DND-41 (cell line): Measurements from ENCODE around the gene DYRK1A.

Experiments used
- ATAC-seq: fragments of 200-7000 bp; cut with Tn5 transposase; 3 replicates; pipeline ENCODE4 v1.9.1; 2021; ENCODE audit warnings: low read depth; ENCODE audit not compliant: insufficient read depth
- DNase-seq: peaks from one replicate; pipeline ENCODE4 v3.0.0-alpha.2; 2020
- H2AFZ ChIP-seq: 2 replicates; pipeline ENCODE4 v1.6.0; 2012; ENCODE audit warnings: low read depth, low read length
- H3K27ac ChIP-seq: 2 replicates; pipeline ENCODE4 v1.5.1; 2012; ENCODE audit warnings: low read length, inconsistent platforms
- H3K27me3 ChIP-seq: fragments of 200-600 bp; sonication (generic); 2 replicates; pipeline ENCODE4 v1.6.0; 2012; ENCODE audit warnings: low read length, mild to moderate bottlenecking, inconsistent platforms; ENCODE audit not compliant: insufficient read depth, poor library complexity
- H3K36me3 ChIP-seq: 2 replicates; pipeline ENCODE4 v1.5.1; 2012; ENCODE audit warnings: low read length, inconsistent platforms; ENCODE audit not compliant: insufficient read depth
- H3K4me1 ChIP-seq: 2 replicates; pipeline ENCODE4 v1.5.1; 2012; ENCODE audit warnings: mild to moderate bottlenecking, low read length; ENCODE audit not compliant: insufficient read depth
- H3K4me2 ChIP-seq: 2 replicates; pipeline ENCODE4 v1.6.0; 2012; ENCODE audit warnings: mild to moderate bottlenecking, moderate library complexity, low read length, inconsistent platforms; ENCODE audit not compliant: insufficient read depth
- H3K4me3 ChIP-seq, 2 experiments: fragments of 200-600 bp in 1 of 2; shearing (Covaris generic) in 1 of 2; 2 replicates each; pipeline ENCODE4 v1.5.1; 2012 to 2016; ENCODE audit warnings: inconsistent platforms in 2 of 2, low read length in 2 of 2, mild to moderate bottlenecking in 2 of 2, low read depth in 1 of 2, moderate library complexity in 1 of 2
- H3K79me2 ChIP-seq: 2 replicates; pipeline ENCODE4 v1.6.0; 2012; ENCODE audit warnings: low read length, inconsistent platforms; ENCODE audit not compliant: insufficient read depth
- H3K9ac ChIP-seq: 2 replicates; pipeline ENCODE4 v1.6.0; 2012; ENCODE audit warnings: low read depth, mild to moderate bottlenecking, inconsistent platforms, low read length, moderate library complexity
- H3K9me3 ChIP-seq: 2 replicates; pipeline ENCODE4 v1.5.1; 2012; ENCODE audit warnings: low read length, moderate library complexity, mild to moderate bottlenecking, inconsistent platforms; ENCODE audit not compliant: insufficient read depth, severe bottlenecking
- H4K20me1 ChIP-seq: 2 replicates; pipeline ENCODE4 v1.6.0; 2012; ENCODE audit warnings: low read length; ENCODE audit not compliant: insufficient read depth
- EZH2 ChIP-seq: IDR thresholded peaks from 3 replicates; pipeline ENCODE4 v1.6.1; 2012; ENCODE audit warnings: borderline replicate concordance, low read depth, mild to moderate bottlenecking, moderate library complexity, low read length, inconsistent platforms; ENCODE audit not compliant: severe bottlenecking
- TF ChIP-seq, protein P1 (sequence below): IDR thresholded peaks from 2 replicates; pipeline ENCODE4 v1.5.1; 2012; ENCODE audit warnings: borderline replicate concordance, low read length, moderate library complexity, mild to moderate bottlenecking; ENCODE audit not compliant: poor library complexity, severe bottlenecking; ENCODE audit errors: extremely low read depth

Gene DYRK1A

DNA sequence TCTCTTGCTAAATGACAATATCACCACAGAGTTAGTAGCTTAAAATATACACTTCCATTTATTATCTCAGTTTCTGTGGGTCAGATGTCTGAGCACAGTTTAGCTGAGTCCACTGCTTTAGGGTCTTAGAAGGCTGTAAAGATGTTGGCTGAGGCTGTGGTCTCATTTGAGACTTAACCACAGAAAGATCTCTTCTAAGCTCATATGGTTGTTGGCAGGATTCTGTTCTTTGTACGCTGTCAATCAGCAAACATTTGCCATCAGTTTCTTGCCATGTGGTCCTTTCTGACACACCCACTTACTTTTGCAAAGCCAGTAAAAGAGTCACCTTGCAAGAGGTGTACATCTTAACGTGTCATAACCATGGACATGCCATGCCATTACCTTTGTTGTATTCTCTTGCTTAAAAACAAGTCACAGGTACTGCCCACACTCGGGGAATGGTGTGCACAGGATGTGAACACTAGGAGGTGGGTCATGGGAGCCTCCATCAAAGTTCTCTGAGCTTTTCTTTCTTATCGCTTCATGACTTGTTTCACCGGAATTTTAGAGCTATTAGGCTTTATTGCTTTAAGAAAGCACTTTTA lies 18.7 kb downstream of the DYRK1A start:
- TF ChIP-seq, protein P1, sequence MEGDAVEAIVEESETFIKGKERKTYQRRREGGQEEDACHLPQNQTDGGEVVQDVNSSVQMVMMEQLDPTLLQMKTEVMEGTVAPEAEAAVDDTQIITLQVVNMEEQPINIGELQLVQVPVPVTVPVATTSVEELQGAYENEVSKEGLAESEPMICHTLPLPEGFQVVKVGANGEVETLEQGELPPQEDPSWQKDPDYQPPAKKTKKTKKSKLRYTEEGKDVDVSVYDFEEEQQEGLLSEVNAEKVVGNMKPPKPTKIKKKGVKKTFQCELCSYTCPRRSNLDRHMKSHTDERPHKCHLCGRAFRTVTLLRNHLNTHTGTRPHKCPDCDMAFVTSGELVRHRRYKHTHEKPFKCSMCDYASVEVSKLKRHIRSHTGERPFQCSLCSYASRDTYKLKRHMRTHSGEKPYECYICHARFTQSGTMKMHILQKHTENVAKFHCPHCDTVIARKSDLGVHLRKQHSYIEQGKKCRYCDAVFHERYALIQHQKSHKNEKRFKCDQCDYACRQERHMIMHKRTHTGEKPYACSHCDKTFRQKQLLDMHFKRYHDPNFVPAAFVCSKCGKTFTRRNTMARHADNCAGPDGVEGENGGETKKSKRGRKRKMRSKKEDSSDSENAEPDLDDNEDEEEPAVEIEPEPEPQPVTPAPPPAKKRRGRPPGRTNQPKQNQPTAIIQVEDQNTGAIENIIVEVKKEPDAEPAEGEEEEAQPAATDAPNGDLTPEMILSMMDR = no peak
- no peak for TF ChIP-seq EZH2
- Histone ChIP-seq H3K27me3 (no peaks in the 10 kb centered on the region), H2AFZ (no peak overlapping the region), H3K27ac (no peak overlapping the region), H3K4me1 (peaks cover 18% of the 10 kb centered on the region), H3K4me3 (no peak overlapping the region), H4K20me1 (peaks cover 95% of the 10 kb centered on the region), H3K36me3 (peaks cover 3% of the 10 kb centered on the region; the same call in 1 of the 2 replicates), H3K4me2 (no peak overlapping the region), H3K79me2 (peaks cover 100% of the 10 kb centered on the region), H3K9me3 (no peaks in the 10 kb centered on the region), H3K9ac (no peak overlapping the region)
- ATAC-seq (no peak; the same call in 2 of the 3 replicates), DNase-seq (no peak)

DNA sequence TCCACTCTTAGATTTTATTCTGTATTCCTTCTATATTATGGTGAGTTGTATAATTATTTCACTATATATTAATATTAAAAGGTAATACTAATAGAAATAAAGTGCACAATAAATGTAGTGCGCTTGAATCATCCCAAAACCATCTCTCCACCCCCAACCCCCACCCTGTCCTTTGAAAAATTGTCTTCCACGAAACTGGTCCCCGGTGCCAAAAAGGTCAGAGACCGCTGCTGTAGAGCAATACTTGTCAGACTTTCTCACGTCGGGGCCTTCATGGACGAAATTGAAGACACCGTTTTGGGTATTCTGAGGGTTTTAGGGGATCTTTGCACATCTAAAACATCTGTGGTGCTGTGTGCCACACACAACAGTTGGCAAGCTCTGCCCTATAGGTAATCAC lies 19.6 kb downstream of the DYRK1A start:
- peaks cover 100% of the 10 kb centered on the region for H3K79me2 ChIP-seq
- DNase-seq = no peak
- peaks cover 6% of the 10 kb centered on the region; the same call in 1 of the 2 replicates for H3K36me3 ChIP-seq
- H2AFZ ChIP-seq = no peak overlapping the region
- peaks cover 11% of the 10 kb centered on the region; the same call in 1 of the 2 replicates for H3K4me1 ChIP-seq
- no peak overlapping the region for H3K4me3 ChIP-seq
- no peaks in the 10 kb centered on the region for H3K27me3 ChIP-seq
- H3K9ac ChIP-seq = no peak overlapping the region
- TF ChIP-seq, protein P1 = no peak
- TF ChIP-seq EZH2 = no peak
- H3K9me3 ChIP-seq = no peaks in the 10 kb centered on the region
- no peak for ATAC-seq
- no peak overlapping the region for H3K27ac ChIP-seq
- peaks cover 95% of the 10 kb centered on the region for H4K20me1 ChIP-seq
- H3K4me2 ChIP-seq = no peak overlapping the region

DNA sequence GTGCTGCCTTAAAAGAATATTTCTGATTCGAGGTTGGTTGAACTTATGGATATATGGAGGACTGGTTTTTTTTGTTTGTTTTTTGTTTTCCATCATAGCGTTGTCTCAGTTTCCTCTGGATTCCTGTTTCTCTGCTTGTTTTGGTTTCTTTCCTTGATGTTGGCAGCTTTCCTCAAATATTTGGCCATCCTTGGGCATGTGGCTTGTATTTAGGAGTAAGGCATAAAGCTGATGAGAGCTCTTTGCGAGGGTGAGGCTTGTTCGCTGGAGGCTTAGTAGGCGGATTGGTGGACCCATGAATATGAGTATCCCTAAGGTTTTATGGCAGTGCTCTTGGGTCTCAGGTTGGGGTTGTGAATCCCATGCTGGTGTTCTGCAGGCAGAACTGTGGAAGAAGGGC lies 22.9 kb downstream of the DYRK1A start:
- Histone ChIP-seq H3K79me2 (peaks cover 100% of the 10 kb centered on the region), H3K27ac (no peak overlapping the region), H3K4me2 (no peak overlapping the region), H3K27me3 (no peaks in the 10 kb centered on the region), H3K4me3 (no peak overlapping the region), H3K36me3 (peaks cover 18% of the 10 kb centered on the region), H4K20me1 (peaks cover 92% of the 10 kb centered on the region), H2AFZ (no peak overlapping the region), H3K9ac (no peak overlapping the region), H3K4me1 (0 out of 2 replicates have a peak, but pooled peaks cover 3% of the 10 kb centered on the region), H3K9me3 (no peaks in the 10 kb centered on the region)
- ATAC-seq (no peak), DNase-seq (no peak)
- TF ChIP-seq EZH2 = no peak
- TF ChIP-seq, protein P1 = no peak
